LoVo (cell line): Measurements from ENCODE around the gene UBD.

Experiments used
- DNase-seq: peaks from one replicate; pipeline ENCODE4 v3.0.0-alpha.2; 2016; ENCODE audit warnings: low spot score

UBD gene

GRCh38 chr6:29521006-29521680 lies 38.4 kb downstream of the UBD start:
- DNase-seq, result no peak

GRCh38 chr6:29520232-29520631 lies 39.3 kb downstream of the UBD start:
- DNase-seq, result no peak

- no peak for DNase-seq
Observed at GRCh38 chr6:29519291-29520010, 40.1 kb downstream of the UBD start.

- no peak for DNase-seq
Observed at GRCh38 chr6:29517728-29518440, 41.6 kb downstream of the UBD start.

- DNase-seq, result no peak
Observed at GRCh38 chr6:29517245-29517644, 42.3 kb downstream of the UBD start.

GRCh38 chr6:29516108-29516507 lies 43.4 kb downstream of the UBD start:
- peak; percentile 29 for DNase-seq

- no peak for DNase-seq
Observed at GRCh38 chr6:29510746-29511300, 48.7 kb downstream of the UBD start.

GRCh38 chr6:29510202-29510601 lies 49.3 kb downstream of the UBD start:
- no peak for DNase-seq

GRCh38 chr6:29509711-29510110 lies 49.8 kb downstream of the UBD start:
- no peak for DNase-seq

- no peak for DNase-seq
Observed at GRCh38 chr6:29509239-29509638, 50.3 kb downstream of the UBD start.

GRCh38 chr6:29507319-29507718 lies 52.2 kb downstream of the UBD start:
- no peak for DNase-seq

- DNase-seq, result no peak
Observed at GRCh38 chr6:29506446-29507067, 53.0 kb downstream of the UBD start.

- DNase-seq, result no peak
Observed at GRCh38 chr6:29505808-29506207, 53.7 kb downstream of the UBD start.
